ENCODE measurements around the gene BDNF.

The BDNF gene

GRCh38 chr11:27705873-27706820 is 5.9 kb upstream of the BDNF start:
- no peak for FAIRE-seq

GRCh38 chr11:27703481-27703880 is 3.2 kb upstream of the BDNF start:
- FAIRE-seq, result no peak

GRCh38 chr11:27702811-27703210 is 2.6 kb upstream of the BDNF start:
- FAIRE-seq, result no peak

GRCh38 chr11:27701355-27702105 is 1.3 kb upstream of the BDNF start:
- FAIRE-seq, result no peak

GRCh38 chr11:27699926-27700350 is 317 bp downstream of the BDNF start:
- FAIRE-seq, result no peak

GRCh38 chr11:27699242-27699925 is 871 bp downstream of the BDNF start:
- no peak for FAIRE-seq

- no peak for FAIRE-seq
Observed at GRCh38 chr11:27698872-27699241, 1.4 kb downstream of the BDNF start.

- no peak for FAIRE-seq
Observed at GRCh38 chr11:27697679-27698275, 2.5 kb downstream of the BDNF start.

- no peak for FAIRE-seq
Observed at GRCh38 chr11:27696961-27697360, 3.3 kb downstream of the BDNF start.

GRCh38 chr11:27696115-27696514 is 4.1 kb downstream of the BDNF start:
- FAIRE-seq, result no peak

- peak; percentile 19 for FAIRE-seq
Observed at GRCh38 chr11:27694992-27695391, 5.3 kb downstream of the BDNF start.

GRCh38 chr11:27693398-27693797 is 6.9 kb downstream of the BDNF start:
- no peak for FAIRE-seq

- FAIRE-seq, result no peak
Observed at GRCh38 chr11:27692781-27693180, 7.5 kb downstream of the BDNF start.

- FAIRE-seq, result no peak
Observed at GRCh38 chr11:27688076-27688475, 12.2 kb downstream of the BDNF start.

GRCh38 chr11:27681664-27682063 is 18.6 kb downstream of the BDNF start:
- no peak for FAIRE-seq

- no peak for FAIRE-seq
Observed at GRCh38 chr11:27679136-27680015, 20.9 kb downstream of the BDNF start.

GRCh38 chr11:27678242-27678641 is 22.0 kb downstream of the BDNF start:
- FAIRE-seq, result no peak

- FAIRE-seq, result no peak
Observed at GRCh38 chr11:27677108-27677507, 23.1 kb downstream of the BDNF start.

- no peak for FAIRE-seq
Observed at GRCh38 chr11:27673979-27674663, 26.1 kb downstream of the BDNF start.

- FAIRE-seq, result no peak
Observed at GRCh38 chr11:27672836-27673464, 27.3 kb downstream of the BDNF start.

Data from TTC549 (cell line).